BJ (cell line): ENCODE results near the gene MRGPRX3. TPM values are rescaled to one million over a fixed set of nuclear protein-coding genes. Genes with fewer than 3 reads are reported as not detected.

Experiments used
- CTCF ChIA-PET: fragments of 350-600 bp; formaldehyde crosslinking; extraction: SDS; loops from one replicate; lab custom pipeline; 2021; ENCODE audit warnings: antibody characterized with exemption, inconsistent platforms; lab: Yijun Ruan, JAX
- POLR2A ChIA-PET: fragments of 300-600 bp; sonication (Branson Sonifier 250); formaldehyde crosslinking; extraction: SDS; loops from one replicate; lab custom pipeline; 2021; ENCODE audit warnings: antibody characterized with exemption; lab: Charles Lee
- DNase-seq: peaks from one replicate; pipeline ENCODE4 v3.0.0-alpha.2; 2011; ENCODE audit warnings: low read depth
- H3K27me3 ChIP-seq: 2 replicates; pipeline ENCODE4 v1.6.0; 2011; ENCODE audit warnings: low read length; ENCODE audit not compliant: control insufficient read depth, insufficient read depth
- H3K36me3 ChIP-seq: 2 replicates; pipeline ENCODE4 v1.5.1; 2011; ENCODE audit warnings: low read length; ENCODE audit not compliant: control insufficient read depth, insufficient read depth
- H3K4me3 ChIP-seq: 2 replicates; pipeline ENCODE4 v1.5.1; 2011; ENCODE audit warnings: low read depth, mild to moderate bottlenecking, control low read depth, low read length
- polyA minus RNA-seq: library from RNA; depleted of rRNA, polyadenylated mRNA; stranded (reverse); fragments of >200 nt; gene quantifications from 2 replicates; pipeline ENCODE4 v1.2.3, GENCODE V29; 2011; rRNA and poly(A)+ RNA removed
- polyA plus RNA-seq: library from polyadenylated mRNA; depleted of rRNA; stranded (reverse); fragments of >200 nt; gene quantifications from 2 replicates; pipeline ENCODE4 v1.2.3, GENCODE V29; 2011; rRNA removed
- TF ChIP-seq, protein P1 (sequence below): IDR thresholded peaks from 2 replicates; pipeline ENCODE4 v1.5.1; 2011; ENCODE audit warnings: low read depth, mild to moderate bottlenecking, control low read depth, inconsistent platforms, low read length, moderate library complexity; ENCODE audit not compliant: insufficient read depth

The MRGPRX3 gene
- not detected in 2 replicates for polyA plus RNA-seq
- polyA minus RNA-seq = 0.09 TPM in 1 of 2 replicates, not detected in the other

DNA sequence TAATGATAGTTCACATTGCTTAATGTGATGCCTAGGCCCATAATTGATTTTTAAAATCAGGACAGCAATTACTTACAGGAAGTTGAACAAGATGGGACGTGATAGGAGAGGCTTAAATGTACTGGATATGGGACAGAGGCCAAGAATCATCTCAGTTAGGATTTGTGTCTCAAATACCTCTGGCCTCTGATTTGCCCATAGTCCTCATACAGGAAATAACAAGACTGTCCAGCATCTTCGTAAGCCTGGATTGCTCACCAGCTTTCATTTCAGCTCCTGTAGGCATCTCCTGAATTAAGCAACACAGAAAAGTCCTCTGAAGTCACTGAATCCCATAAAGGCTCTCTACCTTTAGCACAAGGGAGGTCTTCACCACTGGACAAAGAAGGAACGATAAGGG is at the start of gene MRGPRX3:
Gene MRGPRX3 (plus strand): TSS at position 231 of the 400 bp plus-strand sequence. CDS start 4,632 bp downstream, outside the sequence.
- peaks cover 2% of the 10 kb centered on the region; the same call in 1 of the 2 replicates for H3K27me3 ChIP-seq
- TF ChIP-seq, protein P1, sequence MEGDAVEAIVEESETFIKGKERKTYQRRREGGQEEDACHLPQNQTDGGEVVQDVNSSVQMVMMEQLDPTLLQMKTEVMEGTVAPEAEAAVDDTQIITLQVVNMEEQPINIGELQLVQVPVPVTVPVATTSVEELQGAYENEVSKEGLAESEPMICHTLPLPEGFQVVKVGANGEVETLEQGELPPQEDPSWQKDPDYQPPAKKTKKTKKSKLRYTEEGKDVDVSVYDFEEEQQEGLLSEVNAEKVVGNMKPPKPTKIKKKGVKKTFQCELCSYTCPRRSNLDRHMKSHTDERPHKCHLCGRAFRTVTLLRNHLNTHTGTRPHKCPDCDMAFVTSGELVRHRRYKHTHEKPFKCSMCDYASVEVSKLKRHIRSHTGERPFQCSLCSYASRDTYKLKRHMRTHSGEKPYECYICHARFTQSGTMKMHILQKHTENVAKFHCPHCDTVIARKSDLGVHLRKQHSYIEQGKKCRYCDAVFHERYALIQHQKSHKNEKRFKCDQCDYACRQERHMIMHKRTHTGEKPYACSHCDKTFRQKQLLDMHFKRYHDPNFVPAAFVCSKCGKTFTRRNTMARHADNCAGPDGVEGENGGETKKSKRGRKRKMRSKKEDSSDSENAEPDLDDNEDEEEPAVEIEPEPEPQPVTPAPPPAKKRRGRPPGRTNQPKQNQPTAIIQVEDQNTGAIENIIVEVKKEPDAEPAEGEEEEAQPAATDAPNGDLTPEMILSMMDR = no peak
- no peak for DNase-seq
- CTCF ChIA-PET = interaction anchor here (0.6 kb wide), 1 partner anchor 22 kb away, joined by 3 read pairs; no protein-coding TSS in a partner anchor
- POLR2A ChIA-PET = interaction anchor here (0.6 kb wide), 1 partner anchor 24 kb away, joined by 3 read pairs; no protein-coding TSS in a partner anchor
- no peak within 1 kb of the TSS for H3K4me3 ChIP-seq
- no peaks in the 10 kb centered on the region for H3K36me3 ChIP-seq

DNA sequence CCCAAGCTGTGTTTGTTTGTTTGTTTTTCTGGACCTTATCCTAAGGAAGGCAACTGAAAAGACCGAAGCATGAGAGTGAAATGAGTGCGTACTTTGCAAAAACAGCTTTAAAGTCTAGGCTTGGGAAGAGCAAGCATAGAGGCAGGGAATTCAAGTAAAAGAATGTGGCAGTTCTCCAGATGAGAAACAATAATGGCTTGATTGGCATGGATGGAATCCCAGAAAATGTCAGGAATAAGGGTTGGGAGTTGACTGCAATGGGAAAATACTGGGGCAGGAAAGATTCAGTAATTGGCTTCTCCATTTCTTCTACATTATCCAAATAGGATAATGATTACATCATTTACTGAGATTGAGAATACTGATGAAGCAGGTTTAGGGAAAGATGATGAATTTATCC is 44.0 kb upstream of the MRGPRX3 start:
- no peak for DNase-seq
- TF ChIP-seq, protein P1 = no peak
- ChIA-PET POLR2A (no interaction called here), CTCF (no interaction called here)
- Histone ChIP-seq H3K36me3 (no peaks in the 10 kb centered on the region; the same call in 1 of the 2 replicates), H3K4me3 (no peak overlapping the region), H3K27me3 (no peaks in the 10 kb centered on the region)

DNA sequence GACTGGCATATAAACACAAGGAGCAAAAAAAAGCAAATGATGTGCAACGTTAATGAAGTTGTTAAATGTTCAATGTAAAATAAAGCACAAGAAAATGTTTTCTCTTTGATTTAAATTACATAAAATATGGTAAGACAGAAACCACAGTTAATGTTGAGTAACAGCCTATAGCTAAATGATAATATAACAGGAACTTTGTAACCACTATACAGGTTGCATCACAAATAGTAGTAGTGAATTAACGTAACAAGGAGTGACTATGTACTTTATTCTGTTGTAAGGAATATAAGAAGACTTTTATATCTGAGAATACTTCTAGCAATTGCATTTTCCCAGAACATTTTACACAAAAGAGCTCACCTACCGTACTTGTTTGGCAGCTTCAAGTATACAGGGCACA is 43.4 kb upstream of the MRGPRX3 start:
- ChIA-PET POLR2A (no interaction called here), CTCF (interaction anchor here (1.2 to 1.3 kb wide), 2 partner anchors 9 to 26 kb away, joined by 4 to 5 read pairs; no protein-coding TSS in a partner anchor)
- Histone ChIP-seq H3K4me3 (no peak overlapping the region), H3K36me3 (no peaks in the 10 kb centered on the region; the same call in 1 of the 2 replicates), H3K27me3 (no peaks in the 10 kb centered on the region)
- no peak for DNase-seq
- TF ChIP-seq, protein P1 = no peak

DNA sequence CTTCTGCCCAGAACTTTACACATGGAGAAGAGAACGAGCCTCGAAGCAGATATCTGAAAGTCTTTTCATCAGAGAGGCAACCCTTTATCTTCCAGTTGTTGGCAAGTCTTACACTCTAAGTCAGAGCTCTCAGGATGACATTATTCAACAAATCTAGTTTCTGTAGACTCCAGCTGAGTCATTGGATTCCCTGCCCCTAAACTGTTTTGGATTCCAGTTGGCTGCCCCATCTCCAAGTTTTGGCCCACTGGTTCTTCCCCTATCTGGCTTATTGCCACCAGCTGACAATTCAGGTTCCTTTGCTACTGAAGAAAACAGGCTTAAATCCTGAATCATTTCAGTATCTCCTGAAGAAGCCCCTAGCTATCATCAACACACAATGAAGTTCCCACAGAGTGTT is 40.6 kb upstream of the MRGPRX3 start:
- POLR2A ChIA-PET = no interaction called here
- H3K4me3 ChIP-seq = no peak overlapping the region
- H3K27me3 ChIP-seq = no peaks in the 10 kb centered on the region
- CTCF ChIA-PET = interaction anchor here (0.9 to 2.3 kb wide), 3 partner anchors 9 to 15 kb away, joined by 4 to 7 read pairs (median 6); partner anchors contain the start of gene SAAL1
- TF ChIP-seq, protein P1 = no peak
- peaks cover 2% of the 10 kb centered on the region for H3K36me3 ChIP-seq
- no peak for DNase-seq

DNA sequence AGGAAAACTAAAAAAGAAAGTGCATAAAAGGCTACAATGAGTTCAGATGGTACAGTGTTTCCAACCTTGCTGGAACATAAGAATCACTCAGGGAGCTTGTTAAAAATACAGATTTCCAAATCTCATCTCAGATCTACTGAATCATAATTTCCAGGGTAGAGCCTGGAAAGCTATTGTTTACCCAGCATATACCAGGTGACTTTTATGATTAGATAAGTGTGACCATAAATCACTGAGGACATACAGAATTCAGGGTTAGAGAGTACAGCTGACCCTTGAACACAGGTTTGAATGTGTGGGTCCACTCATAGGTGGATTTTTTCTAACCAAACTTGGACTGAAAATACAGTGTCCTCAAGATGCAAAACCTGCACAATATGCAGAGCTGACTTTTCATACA is 38.4 kb upstream of the MRGPRX3 start:
- H3K36me3 ChIP-seq = peaks cover 2% of the 10 kb centered on the region
- ChIA-PET POLR2A (no interaction called here), CTCF (interaction anchor here (0.6 to 1.7 kb wide), 4 partner anchors 12 to 163 kb away, joined by 3 to 6 read pairs (median 3); partner anchors contain the start of gene SAAL1)
- TF ChIP-seq, protein P1 = no peak
- H3K27me3 ChIP-seq = no peaks in the 10 kb centered on the region
- DNase-seq = no peak
- no peak overlapping the region for H3K4me3 ChIP-seq
